Cardiac muscle cell (in vitro differentiated cells and primary cell): ENCODE measurements around the gene ITPR2. TPM values are rescaled to one million over a fixed set of nuclear protein-coding genes. Genes with fewer than 3 reads are reported as not detected.
A peak's percentile ranks its signal among the peaks of the same experiment; 100 is the strongest.

ENCODE experiments used
- DNase-seq, 2 donors: peaks; one replicate each; pipeline versions ENCODE4 v3.0.0 to v3.0.0-alpha.2; 2010 to 2017; ENCODE audit warnings: low read depth in 1 of 2, low spot score in 1 of 2
- H3K27ac ChIP-seq: fragments of 200-600 bp; sonication (generic); 2 replicates; pipeline ENCODE4 v1.5.1; 2016
- H3K27me3 ChIP-seq: fragments of 200-600 bp; sonication (generic); 2 replicates; pipeline ENCODE4 v1.6.0; 2016; ENCODE audit warnings: control low read depth
- H3K36me3 ChIP-seq: fragments of 200-600 bp; sonication (generic); 2 replicates; pipeline ENCODE4 v1.5.1; 2016; ENCODE audit warnings: control low read depth
- H3K4me1 ChIP-seq: fragments of 200-600 bp; sonication (generic); 2 replicates; pipeline ENCODE4 v1.8.1; 2017; ENCODE audit warnings: low read depth, mild to moderate bottlenecking, mixed run types
- H3K4me3 ChIP-seq: fragments of 200-600 bp; sonication (generic); 2 replicates; pipeline ENCODE4 v1.5.1; 2016; ENCODE audit warnings: mild to moderate bottlenecking
- H3K9me3 ChIP-seq: fragments of 200-600 bp; sonication (generic); 2 replicates; pipeline ENCODE4 v1.5.1; 2017; ENCODE audit warnings: low read depth, mild to moderate bottlenecking, control low read depth
- CTCF ChIP-seq: IDR thresholded peaks from 2 replicates; pipeline ENCODE4 v1.5.1; 2012; ENCODE audit warnings: low read depth, mild to moderate bottlenecking, low read length
- polyA plus RNA-seq: library from polyadenylated mRNA; unstranded; fragments of >200 nt; fragmentation: Nextera tagmentation; extraction: Ambion mirVana; gene quantifications from 2 replicates; pipeline ENCODE4 v1.2.1, GENCODE V29; 2016
- total RNA-seq: library from RNA; depleted of rRNA; stranded (reverse); fragments of >200 nt; gene quantifications from 2 replicates; pipeline ENCODE4 v1.2.3, GENCODE V29; 2016

The ITPR2 gene
- total and polyA plus RNA-seq, 2 experiments from 2014 or later: 4.8 to 5.1 TPM

- Histone ChIP-seq H3K4me1 (no peaks in the 10 kb centered on the region), H3K9me3 (no peaks in the 10 kb centered on the region), H3K4me3 (no peak overlapping the region), H3K27ac (no peak overlapping the region), H3K27me3 (no peaks in the 10 kb centered on the region), H3K36me3 (no peaks in the 10 kb centered on the region)
- no peak for TF ChIP-seq CTCF
- DNase-seq: no peak
These were observed 144.6 kb downstream of the ITPR2 start for GRCh38 chr12:26688344-26688904.

GRCh38 chr12:26686408-26686807 lies 146.6 kb downstream of the ITPR2 start:
- no peaks in the 10 kb centered on the region for H3K9me3 ChIP-seq
- H3K4me3 ChIP-seq: no peak overlapping the region
- H3K4me1 ChIP-seq: no peaks in the 10 kb centered on the region
- no peak for DNase-seq
- H3K27ac ChIP-seq: no peak overlapping the region
- TF ChIP-seq CTCF: no peak
- no peaks in the 10 kb centered on the region for H3K36me3 ChIP-seq
- no peaks in the 10 kb centered on the region for H3K27me3 ChIP-seq

- Histone ChIP-seq H3K27ac (no peak overlapping the region), H3K36me3 (no peaks in the 10 kb centered on the region), H3K9me3 (no peaks in the 10 kb centered on the region), H3K4me3 (no peak overlapping the region), H3K4me1 (no peaks in the 10 kb centered on the region), H3K27me3 (no peaks in the 10 kb centered on the region)
- TF ChIP-seq CTCF: no peak
- DNase-seq: no peak
These were observed 148.9 kb downstream of the ITPR2 start for GRCh38 chr12:26684101-26684500.

- no peak overlapping the region for H3K27ac ChIP-seq
- H3K4me1 ChIP-seq: peaks cover 4% of the 10 kb centered on the region
- H3K36me3 ChIP-seq: no peaks in the 10 kb centered on the region
- no peak overlapping the region for H3K4me3 ChIP-seq
- H3K9me3 ChIP-seq: no peaks in the 10 kb centered on the region
- no peak for DNase-seq
- no peak for TF ChIP-seq CTCF
- H3K27me3 ChIP-seq: no peaks in the 10 kb centered on the region
These were observed 149.6 kb downstream of the ITPR2 start for GRCh38 chr12:26683443-26683842.

- no peak overlapping the region for H3K27ac ChIP-seq
- DNase-seq: peak in 1 of 2 donors; percentile 62
- no peaks in the 10 kb centered on the region for H3K27me3 ChIP-seq
These were observed 152.1 kb downstream of the ITPR2 start for GRCh38 chr12:26680727-26681455.

More at GRCh38 chr12:26680727-26681455, 152.1 kb downstream of the ITPR2 start:
- TF ChIP-seq CTCF: no peak
- Histone ChIP-seq H3K4me3 (no peak overlapping the region), H3K36me3 (no peaks in the 10 kb centered on the region), H3K9me3 (no peaks in the 10 kb centered on the region), H3K4me1 (peaks cover 4% of the 10 kb centered on the region)
